SU-DHL-6 (cell line): ENCODE measurements around the gene UVSSA.

Experiments used
- H2AFZ ChIP-seq: fragments of 200-600 bp; sonication (generic); 2 replicates; pipeline ENCODE4 v1.6.1; 2014; ENCODE audit warnings: low read depth, mild to moderate bottlenecking, moderate library complexity, mixed read lengths, antibody characterized with exemption, low read length; ENCODE audit not compliant: severe bottlenecking
- H3F3A ChIP-seq: fragments of 200-600 bp; shearing (Covaris generic); 2 replicates; pipeline ENCODE4 v1.6.0; 2016; ENCODE audit warnings: antibody characterized with exemption, mild to moderate bottlenecking; ENCODE audit not compliant: insufficient read depth
- H3K27ac ChIP-seq: fragments of 200-600 bp; sonication (generic); 2 replicates; pipeline ENCODE4 v1.5.1; 2016; ENCODE audit warnings: low read depth, mild to moderate bottlenecking, low read length, moderate library complexity, mixed read lengths
- H3K27me3 ChIP-seq: fragments of 200-600 bp; sonication (generic), shearing (Covaris generic); 2 replicates; pipeline ENCODE4 v1.6.0; 2014; ENCODE audit warnings: mild to moderate bottlenecking, low read length
- H3K36me3 ChIP-seq: fragments of 200-600 bp; sonication (generic); 2 replicates; pipeline ENCODE4 v1.6.1; 2014; ENCODE audit warnings: mild to moderate bottlenecking, low read length, mixed read lengths
- H3K4me2 ChIP-seq: fragments of 300-600, 200-600 bp; shearing (Covaris generic), sonication (generic); 2 replicates; pipeline ENCODE4 v1.6.0; 2014; ENCODE audit warnings: low read length, low read depth, mild to moderate bottlenecking; ENCODE audit not compliant: poor library complexity, severe bottlenecking
- H3K4me3 ChIP-seq: fragments of 200-600 bp; sonication (generic); 2 replicates; pipeline ENCODE4 v1.5.1; 2014; ENCODE audit warnings: antibody characterized with exemption, low read length, mild to moderate bottlenecking, mixed read lengths; ENCODE audit not compliant: insufficient read depth, poor library complexity, severe bottlenecking
- H3K79me2 ChIP-seq: fragments of 200-600 bp; sonication (generic); 2 replicates; pipeline ENCODE4 v1.6.1; 2014; ENCODE audit warnings: mild to moderate bottlenecking, low read length, moderate library complexity; ENCODE audit not compliant: insufficient read depth
- H3K9ac ChIP-seq: fragments of 200-600 bp; sonication (generic); 2 replicates; pipeline ENCODE4 v1.7.0; 2014; ENCODE audit warnings: mild to moderate bottlenecking, low read length
- H3K9me2 ChIP-seq: fragments of 200-600 bp; sonication (generic); replicated peaks from 2 replicates; pipeline ENCODE4 v1.6.1; 2014; ENCODE audit warnings: low read length; ENCODE audit not compliant: insufficient read depth
- H3K9me3 ChIP-seq: fragments of 200-600 bp; sonication (generic); 2 replicates; pipeline ENCODE4 v1.6.1; 2014; ENCODE audit warnings: low read length, mixed read lengths; ENCODE audit not compliant: insufficient read depth
- H4K20me1 ChIP-seq: fragments of 200-600 bp; sonication (generic); 2 replicates; pipeline ENCODE4 v1.6.1; 2014; ENCODE audit warnings: low read depth, mild to moderate bottlenecking, antibody characterized with exemption, low read length, moderate library complexity, mixed read lengths
- CTCF ChIP-seq: fragments of 200-600 bp; sonication (generic); IDR thresholded peaks from one replicate; pipeline ENCODE4 v1.5.1; 2017; ENCODE audit warnings: antibody characterized with exemption, mild to moderate bottlenecking, low read length, moderate library complexity; ENCODE audit not compliant: insufficient read depth, poor library complexity, severe bottlenecking
- EZH2phosphoT487 ChIP-seq: fragments of 200-600 bp; sonication (generic), shearing (Covaris generic); conservative IDR thresholded peaks from 2 replicates; pipeline ENCODE4 v1.6.1; 2018; ENCODE audit warnings: mild to moderate bottlenecking, antibody characterized with exemption, low read length, moderate library complexity, mixed read lengths

UVSSA gene

GRCh38 chr4:1367936-1368289 lies 20.9 kb downstream of the UVSSA start:
- no peak overlapping the region for H3K27ac ChIP-seq

GRCh38 chr4:1368421-1369090 lies 21.5 kb downstream of the UVSSA start:
- Histone ChIP-seq H3K4me2 (no peak overlapping the region), H3F3A (no peaks in the 10 kb centered on the region), H4K20me1 (no peaks in the 10 kb centered on the region), H3K4me3 (no peak overlapping the region), H3K36me3 (no peaks in the 10 kb centered on the region), H3K9ac (no peak overlapping the region), H3K9me2 (no peaks in the 10 kb centered on the region), H3K9me3 (no peaks in the 10 kb centered on the region), H3K27ac (no peak overlapping the region), H2AFZ (no peak overlapping the region), H3K27me3 (no peaks in the 10 kb centered on the region), H3K79me2 (no peaks in the 10 kb centered on the region)
- no peak for TF ChIP-seq EZH2phosphoT487
- no peak for TF ChIP-seq CTCF

More at GRCh38 chr4:1367936-1368289, 20.9 kb downstream of the UVSSA start:
- Histone ChIP-seq H3F3A (no peaks in the 10 kb centered on the region), H3K9me3 (no peaks in the 10 kb centered on the region), H3K9ac (no peak overlapping the region), H4K20me1 (no peaks in the 10 kb centered on the region), H3K27me3 (no peaks in the 10 kb centered on the region), H3K4me3 (no peak overlapping the region), H3K36me3 (no peaks in the 10 kb centered on the region), H3K9me2 (no peaks in the 10 kb centered on the region), H2AFZ (no peak overlapping the region), H3K79me2 (no peaks in the 10 kb centered on the region), H3K4me2 (no peak overlapping the region)
- no peak for TF ChIP-seq EZH2phosphoT487
- no peak for TF ChIP-seq CTCF

DNA sequence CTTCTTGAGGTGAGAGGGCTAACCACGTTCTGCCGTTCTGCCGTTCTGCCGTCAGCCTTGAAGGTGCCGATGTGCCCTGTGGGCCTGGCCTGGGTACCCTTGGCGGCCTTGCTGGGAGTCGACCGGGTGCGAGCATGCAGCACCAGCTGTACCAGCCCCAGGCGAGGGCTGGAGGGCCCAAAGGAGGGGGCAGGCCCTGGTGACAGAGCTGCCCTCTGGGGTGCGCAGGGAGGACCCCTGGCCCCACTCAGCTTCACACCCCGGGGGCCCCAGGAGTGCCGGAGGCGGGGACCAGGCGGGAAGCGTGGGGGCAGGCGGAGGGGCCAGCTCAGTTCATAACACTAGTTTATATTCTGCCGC lies 22.1 kb downstream of the UVSSA start:
- Histone ChIP-seq H4K20me1 (no peaks in the 10 kb centered on the region), H3K4me2 (no peak overlapping the region), H3K9me3 (no peaks in the 10 kb centered on the region), H3F3A (no peaks in the 10 kb centered on the region), H3K4me3 (no peak overlapping the region), H3K79me2 (no peaks in the 10 kb centered on the region), H3K36me3 (no peaks in the 10 kb centered on the region), H3K27me3 (no peaks in the 10 kb centered on the region), H3K27ac (no peak overlapping the region), H3K9ac (no peak overlapping the region), H3K9me2 (no peaks in the 10 kb centered on the region), H2AFZ (no peak overlapping the region)
- no peak for TF ChIP-seq EZH2phosphoT487
- no peak for TF ChIP-seq CTCF
